Thymus (tissue), 11 donors: ENCODE data around the gene UGT1A10. TPM values are rescaled to one million over a fixed set of nuclear protein-coding genes. Genes with fewer than 3 reads are reported as not detected.
"Not testable (repeated sequence)": the region's sequence is repeated elsewhere in the genome, so short reads cannot be mapped to it uniquely, and the experiment has no call there.

Experiments used
- DNase-seq, 9 donors: peaks; one replicate each; pipeline ENCODE4 v3.0.0-alpha.2; 2013; ENCODE audit warnings: low spot score in 9 of 9, low read depth in 6 of 9, missing footprints in 1 of 9
- H3K27ac ChIP-seq, 2 donors: one replicate each; pipeline ENCODE4 v1.5.1; 2013; ENCODE audit warnings: control low read depth in 1 of 2, low read depth in 1 of 2, low read length in 1 of 2, mild to moderate bottlenecking in 1 of 2, moderate library complexity in 1 of 2
- H3K27me3 ChIP-seq, 2 donors: one replicate each; pipeline ENCODE4 v1.5.1; 2013; ENCODE audit warnings: low read length in 1 of 2; ENCODE audit not compliant: control insufficient read depth in 2 of 2, insufficient read depth in 1 of 2
- H3K36me3 ChIP-seq, 2 donors: one replicate each; pipeline ENCODE4 v1.5.1; 2013; ENCODE audit warnings: low read length in 1 of 2, mild to moderate bottlenecking in 1 of 2, moderate library complexity in 1 of 2; ENCODE audit not compliant: control insufficient read depth in 2 of 2, insufficient read depth in 2 of 2
- H3K4me1 ChIP-seq, 2 donors: one replicate each; pipeline ENCODE4 v1.5.1; 2013; ENCODE audit warnings: low read length in 2 of 2; ENCODE audit not compliant: control insufficient read depth in 2 of 2, insufficient read depth in 2 of 2
- H3K4me3 ChIP-seq, 2 donors: one replicate each; pipeline ENCODE4 v1.5.1; 2013; ENCODE audit warnings: low read length in 2 of 2, control low read depth in 1 of 2, mild to moderate bottlenecking in 1 of 2
- H3K9me3 ChIP-seq, 2 donors: one replicate each; pipeline ENCODE4 v1.5.1; 2013; ENCODE audit warnings: low read length in 1 of 2, mild to moderate bottlenecking in 1 of 2; ENCODE audit not compliant: control insufficient read depth in 2 of 2, insufficient read depth in 1 of 2
- WGBS: extraction: QIAGEN DNeasy Blood & Tissue Kit; methylation state at CpG from one replicate; pipeline ENCODE4 v1.1.7; 2013; 5-methylcytosine and 5-hydroxymethylcytosine counted together
- polyA plus RNA-seq: library from polyadenylated mRNA; stranded (reverse); fragments of 200-250 nt; gene quantifications from one replicate; pipeline ENCODE4 v1.2.3, GENCODE V29; 2013
- total RNA-seq: library from RNA; stranded (reverse); fragments of 120-200 nt; gene quantifications from one replicate; pipeline ENCODE4 v1.2.4, GENCODE V29; 2013
- donor health status: healthy.

Gene UGT1A10
- total and polyA plus RNA-seq, 2 donors = 0.09 to 0.39 TPM

DNA sequence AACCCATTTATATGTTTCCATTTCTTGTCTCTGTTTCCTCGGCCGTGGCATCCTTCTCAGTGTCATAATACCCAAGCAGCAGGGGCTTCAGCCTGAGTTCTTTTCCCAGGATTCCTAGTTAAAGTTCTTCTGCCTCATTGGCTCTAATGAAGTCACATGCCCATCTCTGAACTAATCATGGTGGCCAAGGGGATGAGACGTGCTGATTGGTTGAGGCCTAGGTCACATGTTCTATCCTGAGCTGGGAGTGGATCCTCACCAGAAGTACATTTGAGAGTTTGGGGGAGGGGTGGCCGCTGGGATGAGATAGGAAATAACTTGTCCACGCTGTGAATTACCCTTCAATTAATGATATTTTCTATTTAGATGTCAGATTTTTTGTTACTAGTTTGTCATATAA, 72.7 kb downstream of the UGT1A10 start:
- no peak overlapping the region for H3K4me3 ChIP-seq
- H3K9me3 ChIP-seq = no peaks in the 10 kb centered on the region
- peaks cover 0 to 22% of the 10 kb centered on the region in 2 donors for H3K4me1 ChIP-seq
- WGBS = 96% methylated on average over 5 of the region's 5 CpGs
- H3K36me3 ChIP-seq = no peaks in the 10 kb centered on the region
- no peak overlapping the region for H3K27ac ChIP-seq
- no peaks in the 10 kb centered on the region for H3K27me3 ChIP-seq
- DNase-seq = no peak

DNA sequence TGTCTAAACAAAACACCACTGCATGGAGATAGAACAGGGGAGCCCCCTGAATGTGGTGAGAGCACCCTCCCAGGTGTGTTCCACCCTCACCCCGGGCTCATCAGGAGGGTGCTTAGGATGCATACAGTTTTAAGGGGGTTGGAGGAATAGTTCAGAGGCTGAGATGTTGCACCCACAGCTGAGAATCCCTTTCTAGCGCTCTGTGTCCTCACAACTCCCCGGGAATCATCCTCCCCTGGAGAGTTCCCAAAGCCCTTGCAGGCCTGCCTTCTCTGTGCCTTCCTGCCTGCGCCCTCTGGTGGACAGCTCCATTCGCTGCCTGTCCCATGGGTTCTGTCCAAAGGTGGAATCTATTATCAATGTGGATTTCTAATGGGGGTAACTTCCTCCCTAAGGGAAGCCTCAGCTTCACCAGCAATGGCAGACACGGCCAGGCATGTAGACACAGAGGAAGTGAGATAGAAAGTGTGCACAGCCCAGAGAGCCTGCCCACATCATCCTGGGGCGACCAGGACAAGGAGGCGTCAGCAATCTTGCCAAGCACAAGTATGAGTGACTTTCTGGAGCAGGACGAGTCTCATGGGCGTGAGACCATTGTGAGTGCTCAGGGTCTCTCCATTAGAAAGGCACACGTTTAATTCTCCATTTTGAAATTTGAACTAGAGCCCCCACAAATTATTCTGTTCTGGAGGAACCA, 75.2 kb downstream of the UGT1A10 start:
- DNase-seq = peak in 8 of 9 donors; percentile 29 to 74 (median 55)
- no peak overlapping the region for H3K27ac ChIP-seq
- no peak overlapping the region for H3K4me3 ChIP-seq
- H3K27me3 ChIP-seq = no peaks in the 10 kb centered on the region
- 46% methylated on average over 11 of the region's 11 CpGs for WGBS
- no peaks in the 10 kb centered on the region for H3K36me3 ChIP-seq
- H3K9me3 ChIP-seq = no peaks in the 10 kb centered on the region
- H3K4me1 ChIP-seq = peaks cover 0 to 22% of the 10 kb centered on the region in 2 donors

DNA sequence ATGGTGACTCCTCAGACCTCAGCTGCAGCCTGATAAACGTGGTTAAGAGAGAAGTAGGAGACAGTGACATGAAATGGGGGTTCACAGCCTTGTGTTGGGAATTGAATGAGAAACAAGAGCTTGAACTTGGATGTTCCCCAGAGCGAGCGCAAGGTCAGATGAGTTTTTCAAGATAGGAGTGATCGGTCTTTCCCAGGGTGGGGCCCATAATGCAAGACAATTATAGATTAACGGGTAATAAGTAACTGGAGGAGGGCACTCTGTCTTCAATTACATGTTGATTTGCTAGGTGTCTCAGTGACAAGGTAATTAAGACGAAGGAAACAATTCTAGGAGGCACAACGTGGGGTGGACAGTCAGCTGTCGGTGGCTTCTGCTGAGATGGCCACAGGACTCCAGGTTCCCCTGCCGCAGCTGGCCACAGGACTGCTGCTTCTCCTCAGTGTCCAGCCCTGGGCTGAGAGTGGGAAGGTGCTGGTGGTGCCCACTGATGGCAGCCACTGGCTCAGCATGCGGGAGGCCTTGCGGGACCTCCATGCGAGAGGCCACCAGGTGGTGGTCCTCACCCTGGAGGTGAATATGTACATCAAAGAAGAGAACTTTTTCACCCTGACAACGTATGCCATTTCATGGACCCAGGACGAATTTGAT, 76.5 kb downstream of the UGT1A10 start, which contains the start of gene UGT1A5:
TSS of gene UGT1A5 (plus strand) at position 297 of the 651 bp plus-strand sequence. CDS start at position 382, 85 bp downstream.
- H3K4me3 ChIP-seq = no peak within 1 kb of the TSS
- peaks cover 0 to 2% of the 10 kb centered on the region in 2 donors for H3K27me3 ChIP-seq
- DNase-seq = peak in 1 of 9 donors; percentile 9
- H3K27ac ChIP-seq = no peak within 1 kb of the TSS
- peaks cover 0 to 22% of the 10 kb centered on the region in 2 donors for H3K4me1 ChIP-seq
- WGBS = 87% methylated on average over 14 of the region's 14 CpGs
- H3K9me3 ChIP-seq = no peaks in the 10 kb centered on the region
- no peaks in the 10 kb centered on the region for H3K36me3 ChIP-seq

DNA sequence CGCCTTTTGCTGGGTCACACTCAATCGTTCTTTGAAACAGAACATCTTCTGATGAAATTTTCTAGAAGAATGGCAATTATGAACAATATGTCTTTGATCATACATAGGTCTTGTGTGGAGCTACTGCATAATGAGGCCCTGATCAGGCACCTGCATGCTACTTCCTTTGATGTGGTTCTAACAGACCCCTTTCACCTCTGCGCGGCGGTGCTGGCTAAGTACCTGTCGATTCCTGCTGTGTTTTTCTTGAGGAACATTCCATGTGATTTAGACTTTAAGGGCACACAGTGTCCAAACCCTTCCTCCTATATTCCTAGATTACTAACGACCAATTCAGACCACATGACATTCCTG, 77.0 kb downstream of the UGT1A10 start:
- WGBS = 38% methylated on average over 7 of the region's 7 CpGs
- H3K4me1 ChIP-seq = peaks cover 0 to 22% of the 10 kb centered on the region in 2 donors
- H3K27me3 ChIP-seq = peaks cover 0 to 2% of the 10 kb centered on the region in 2 donors
- H3K36me3 ChIP-seq = no peaks in the 10 kb centered on the region
- peak in 6 of 9 donors; percentile 6 to 58 (median 32) for DNase-seq
- no peak overlapping the region for H3K27ac ChIP-seq
- H3K9me3 ChIP-seq = no peaks in the 10 kb centered on the region
- no peak overlapping the region for H3K4me3 ChIP-seq

DNA sequence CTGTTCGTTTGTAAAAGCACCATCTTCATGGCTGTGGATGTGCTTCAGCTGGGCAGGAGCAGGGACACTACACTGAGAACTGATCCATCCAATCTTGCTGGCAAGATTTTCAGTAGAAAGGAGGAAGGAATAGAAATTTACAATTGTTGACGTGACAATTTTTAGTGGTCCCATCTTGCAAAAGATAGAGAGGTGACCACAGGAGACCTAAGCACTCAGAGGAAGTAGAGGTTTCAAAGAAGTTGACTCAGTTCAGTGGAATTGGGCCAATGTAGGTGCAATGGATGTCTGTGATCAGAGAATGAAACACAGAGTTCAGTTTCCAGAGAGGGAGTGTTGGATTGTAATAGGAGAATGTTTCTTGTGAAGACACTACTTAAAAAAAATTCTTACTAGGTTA, 77.9 kb downstream of the UGT1A10 start:
- Histone ChIP-seq H3K36me3 (no peaks in the 10 kb centered on the region), H3K9me3 (no peaks in the 10 kb centered on the region), H3K27me3 (peaks cover 0 to 2% of the 10 kb centered on the region in 2 donors), H3K4me1 (peaks cover 0 to 22% of the 10 kb centered on the region in 2 donors), H3K4me3 (no peak overlapping the region), H3K27ac (no peak overlapping the region)
- WGBS = 69% methylated on average over 2 of the region's 2 CpGs
- no peak for DNase-seq

DNA sequence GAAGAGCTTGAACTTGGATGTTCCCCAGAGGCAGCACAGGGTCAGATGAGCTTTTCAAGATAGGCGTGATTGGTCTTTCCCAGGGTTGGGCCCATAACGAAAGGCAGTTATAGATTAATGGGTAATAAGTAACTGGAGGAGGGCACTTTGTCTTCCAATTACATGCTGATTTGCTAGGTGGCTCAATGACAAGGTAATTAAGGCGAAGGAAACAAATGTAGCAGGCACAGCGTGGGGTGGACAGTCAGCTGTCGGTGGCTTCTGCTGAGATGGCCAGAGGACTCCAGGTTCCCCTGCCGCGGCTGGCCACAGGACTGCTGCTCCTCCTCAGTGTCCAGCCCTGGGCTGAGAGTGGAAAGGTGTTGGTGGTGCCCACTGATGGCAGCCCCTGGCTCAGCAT, 82.3 kb downstream of the UGT1A10 start, which contains the start of gene UGT1A4:
TSS of gene UGT1A4 (plus strand) at position 185 of the 400 bp plus-strand sequence. CDS start at position 270, 85 bp downstream.
- Histone ChIP-seq H3K27me3 (peaks cover 2 to 4% of the 10 kb centered on the region in 2 donors), H3K4me3 (no peak within 1 kb of the TSS), H3K9me3 (no peaks in the 10 kb centered on the region), H3K4me1 (peaks cover 0 to under 1% of the 10 kb centered on the region in 2 donors), H3K36me3 (no peaks in the 10 kb centered on the region), H3K27ac (no peak within 1 kb of the TSS)
- 96% methylated on average over 7 of the region's 7 CpGs for WGBS
- DNase-seq = no peak

DNA sequence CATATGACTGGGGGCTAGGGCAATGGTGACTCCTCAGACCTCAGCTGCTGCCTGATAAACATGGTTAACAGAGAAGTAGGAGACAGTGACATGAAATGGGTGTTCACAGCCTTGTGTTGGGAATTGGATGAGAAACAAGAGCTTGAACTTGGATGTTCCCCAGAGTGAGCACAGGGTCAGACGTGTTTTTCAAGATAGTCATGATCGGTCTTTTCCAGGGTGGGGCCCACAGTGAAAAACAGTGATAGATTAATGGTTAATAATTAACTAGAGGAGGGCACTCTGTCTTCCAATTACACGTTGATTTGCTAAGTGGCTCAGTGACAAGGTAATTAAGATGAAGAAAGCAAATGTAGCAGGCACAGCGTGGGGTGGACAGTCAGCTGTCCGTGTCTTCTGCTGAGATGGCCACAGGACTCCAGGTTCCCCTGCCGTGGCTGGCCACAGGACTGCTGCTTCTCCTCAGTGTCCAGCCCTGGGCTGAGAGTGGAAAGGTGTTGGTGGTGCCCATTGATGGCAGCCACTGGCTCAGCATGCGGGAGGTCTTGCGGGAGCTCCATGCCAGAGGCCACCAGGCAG, 92.6 kb downstream of the UGT1A10 start, which contains the start of gene UGT1A3:
TSS of gene UGT1A3 (plus strand) at position 320 of the 579 bp plus-strand sequence. CDS start at position 405, 85 bp downstream.
- WGBS = 90% methylated on average over 8 of the region's 8 CpGs
- no peak within 1 kb of the TSS for H3K27ac ChIP-seq
- no peaks in the 10 kb centered on the region for H3K4me1 ChIP-seq
- no peak within 1 kb of the TSS for H3K4me3 ChIP-seq
- no peaks in the 10 kb centered on the region for H3K36me3 ChIP-seq
- no peak for DNase-seq
- no peaks in the 10 kb centered on the region for H3K9me3 ChIP-seq
- H3K27me3 ChIP-seq = no peaks in the 10 kb centered on the region

DNA sequence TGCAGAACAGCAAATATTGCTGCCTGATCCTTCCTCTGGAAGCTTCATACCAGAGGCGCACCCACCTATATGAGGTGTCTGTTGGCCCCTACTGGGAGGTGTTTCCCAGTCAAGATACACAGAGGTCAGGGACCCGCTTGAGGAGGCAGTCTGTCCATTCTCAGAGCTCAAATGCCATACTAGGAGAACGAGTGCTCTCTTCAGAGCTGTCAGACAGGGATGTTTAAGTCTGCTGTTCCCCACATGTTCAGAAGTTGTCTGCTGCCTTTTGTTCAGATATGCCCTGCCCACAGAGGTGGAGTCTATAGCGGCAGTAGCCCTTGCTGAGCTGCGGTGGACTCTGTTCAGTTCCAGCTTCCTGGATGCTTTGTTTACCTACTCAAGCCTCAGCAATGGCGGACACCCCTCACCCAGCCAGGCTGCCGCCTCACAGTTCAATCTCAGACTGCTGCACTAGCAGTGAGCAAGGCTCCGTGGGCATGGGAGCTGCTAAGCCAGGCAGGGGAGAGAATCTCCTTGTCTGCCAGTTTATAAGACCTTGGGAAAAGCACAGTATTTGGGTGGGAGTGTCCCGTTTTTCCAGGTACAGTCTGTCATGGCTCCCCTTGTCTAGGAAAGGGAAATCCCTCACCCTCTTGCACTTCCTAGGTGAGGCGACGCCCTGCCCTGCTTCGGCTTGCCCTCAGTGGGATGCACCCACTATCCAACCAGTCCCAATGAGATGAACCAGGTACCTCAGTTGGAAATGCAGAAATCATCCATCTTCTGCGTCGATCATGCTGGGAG, 100.8 kb downstream of the UGT1A10 start:
- 92% methylated on average over 14 of the region's 14 CpGs for WGBS
- not testable (repeated sequence) for H3K4me1 ChIP-seq

More for the DNA sequence above, 100.8 kb downstream of the UGT1A10 start:
- not testable (repeated sequence) for H3K4me3 ChIP-seq, H3K36me3 ChIP-seq, DNase-seq, H3K27me3 ChIP-seq, H3K27ac ChIP-seq, H3K9me3 ChIP-seq
